Omental fat pad (tissue), 4 donors: ENCODE results near the gene NLK. TPM values are rescaled to one million over a fixed set of nuclear protein-coding genes. Genes with fewer than 3 reads are reported as not detected.

Source experiments
- ATAC-seq: fragments of 150-250 bp; one replicate; pipeline ENCODE4 v1.9.1; 2016; ENCODE audit warnings: mild to moderate bottlenecking, moderate library complexity; ENCODE audit not compliant: low FRiP score
- DNase-seq: peaks from one replicate; pipeline ENCODE4 v3.0.0-alpha.2; 2019; ENCODE audit warnings: low spot score
- total RNA-seq, 4 donors: library from RNA; depleted of rRNA; stranded (reverse); fragments of >200 nt; gene quantifications; one replicate each; pipeline ENCODE4 v1.1.0, GENCODE V29; 2016
- TF ChIP-seq, protein P1 (sequence below), 3 donors: fragments of 450-650 bp; IDR thresholded peaks; one replicate each; pipeline ENCODE4 v1.5.1; 2016 to 2017; ENCODE audit warnings: antibody characterized with exemption in 3 of 3, mild to moderate bottlenecking in 3 of 3, moderate library complexity in 2 of 3

NLK gene
- total RNA-seq, 4 donors from 2014 or later: 15.9 to 32.5 (median 25.0) TPM

DNA sequence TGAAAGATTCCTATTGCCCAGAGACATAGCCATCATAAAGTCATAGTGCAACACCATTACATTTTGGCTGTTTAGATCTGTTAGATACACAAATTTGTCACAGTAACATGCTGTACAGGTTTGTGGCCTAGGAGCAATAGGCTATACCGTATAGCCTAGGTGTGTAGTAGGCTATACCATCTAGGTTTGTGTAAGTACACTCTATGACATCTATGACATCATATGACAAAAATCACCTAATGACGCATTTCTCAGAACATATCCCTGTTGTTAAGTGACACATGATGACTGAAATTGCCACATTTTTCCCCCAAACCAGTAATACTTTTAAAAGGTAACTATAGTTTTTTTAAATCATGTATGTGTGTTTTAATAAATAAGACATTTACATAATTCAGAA, 43.3 kb downstream of the NLK start:
- no peak for DNase-seq
- ATAC-seq: no peak
- TF ChIP-seq, protein P1, sequence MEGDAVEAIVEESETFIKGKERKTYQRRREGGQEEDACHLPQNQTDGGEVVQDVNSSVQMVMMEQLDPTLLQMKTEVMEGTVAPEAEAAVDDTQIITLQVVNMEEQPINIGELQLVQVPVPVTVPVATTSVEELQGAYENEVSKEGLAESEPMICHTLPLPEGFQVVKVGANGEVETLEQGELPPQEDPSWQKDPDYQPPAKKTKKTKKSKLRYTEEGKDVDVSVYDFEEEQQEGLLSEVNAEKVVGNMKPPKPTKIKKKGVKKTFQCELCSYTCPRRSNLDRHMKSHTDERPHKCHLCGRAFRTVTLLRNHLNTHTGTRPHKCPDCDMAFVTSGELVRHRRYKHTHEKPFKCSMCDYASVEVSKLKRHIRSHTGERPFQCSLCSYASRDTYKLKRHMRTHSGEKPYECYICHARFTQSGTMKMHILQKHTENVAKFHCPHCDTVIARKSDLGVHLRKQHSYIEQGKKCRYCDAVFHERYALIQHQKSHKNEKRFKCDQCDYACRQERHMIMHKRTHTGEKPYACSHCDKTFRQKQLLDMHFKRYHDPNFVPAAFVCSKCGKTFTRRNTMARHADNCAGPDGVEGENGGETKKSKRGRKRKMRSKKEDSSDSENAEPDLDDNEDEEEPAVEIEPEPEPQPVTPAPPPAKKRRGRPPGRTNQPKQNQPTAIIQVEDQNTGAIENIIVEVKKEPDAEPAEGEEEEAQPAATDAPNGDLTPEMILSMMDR (IDR thresholded peaks at IDR 0.05): no peak

- no peak for ATAC-seq
- TF ChIP-seq, protein P1 (IDR thresholded peaks at IDR 0.05): no peak
Measured at GRCh38 chr17:28086519-28086918, 44.0 kb downstream of the NLK start.

GRCh38 chr17:28087743-28088142, 45.3 kb downstream of the NLK start:
- no peak for ATAC-seq
- TF ChIP-seq, protein P1 (IDR thresholded peaks at IDR 0.05): no peak
- no peak for DNase-seq

More at GRCh38 chr17:28086519-28086918, 44.0 kb downstream of the NLK start:
- DNase-seq: no peak

DNA sequence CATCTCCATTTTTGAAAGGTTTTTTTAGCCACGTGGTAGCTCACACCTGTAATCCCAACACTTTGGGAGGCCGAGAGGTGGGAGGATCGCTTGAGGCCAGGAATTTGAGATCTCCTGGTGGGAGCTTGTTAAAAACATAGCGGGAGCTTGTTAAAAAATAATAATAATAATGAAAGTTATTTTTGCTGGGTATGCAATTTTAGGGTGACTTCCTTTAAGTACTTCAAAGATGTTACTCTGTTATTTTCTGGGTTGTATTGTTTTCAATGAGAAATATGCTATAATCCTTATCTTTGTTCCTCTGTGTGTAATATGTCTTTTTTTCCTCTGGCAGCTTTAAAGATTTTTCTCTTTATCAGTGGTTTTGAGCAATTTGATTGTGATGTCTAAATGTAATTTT, 48.1 kb downstream of the NLK start:
- TF ChIP-seq, protein P1 (IDR thresholded peaks at IDR 0.05): no peak
- DNase-seq (no peak), ATAC-seq (no peak)

DNA sequence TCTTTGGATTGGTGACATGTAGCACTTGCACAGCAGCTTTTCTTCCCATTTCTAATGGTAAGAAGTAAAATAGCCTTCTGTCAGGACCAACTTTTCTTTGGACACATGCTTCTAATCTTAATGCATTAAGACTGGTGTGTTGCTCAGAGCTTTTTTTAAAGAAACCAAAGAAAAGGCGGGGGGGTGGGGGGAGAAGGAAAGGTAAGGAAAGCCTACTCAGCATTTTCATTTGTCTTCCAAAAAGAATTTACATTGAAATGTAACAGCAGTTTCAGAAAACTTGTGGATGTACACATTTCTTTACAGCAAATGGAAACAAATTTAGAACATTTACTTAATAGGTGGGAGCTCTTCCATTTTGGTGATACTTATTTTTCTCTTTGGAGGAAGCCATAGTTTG, 49.6 kb downstream of the NLK start:
- ATAC-seq: no peak
- DNase-seq: no peak
- TF ChIP-seq, protein P1 (IDR thresholded peaks at IDR 0.05): no peak

GRCh38 chr17:28093999-28094716, 51.7 kb downstream of the NLK start:
- ATAC-seq: no peak
- TF ChIP-seq, protein P1 (IDR thresholded peaks at IDR 0.05): no peak
- DNase-seq: no peak

- TF ChIP-seq, protein P1 (IDR thresholded peaks at IDR 0.05): no peak
- DNase-seq (no peak), ATAC-seq (no peak)
Measured at GRCh38 chr17:28096756-28097155, 54.3 kb downstream of the NLK start.
